Activated CD4-positive, alpha-beta memory T cell treated with anti-CD3 and anti-CD28 coated beads, Interleukin-2, amount 10 ng/mL, durations not matched to agents 7 days and 5 days (primary cell): ENCODE data around the gene PGA4. TPM values are rescaled to one million over a fixed set of nuclear protein-coding genes. Genes with fewer than 3 reads are reported as not detected.

Experiments
- CTCF ChIA-PET: fragments of 350-600 bp; sonication (Branson Sonifier 250); formaldehyde crosslinking; loops from one replicate; lab custom pipeline; 2021; ENCODE audit warnings: antibody characterized with exemption, inconsistent platforms; lab: Charles Lee
- POLR2A ChIA-PET: fragments of 350-600 bp; sonication (Branson Sonifier 250); formaldehyde crosslinking; loops from one replicate; lab custom pipeline; 2021; ENCODE audit warnings: antibody characterized with exemption; lab: Charles Lee
- DNase-seq: peaks from one replicate; pipeline ENCODE4 v3.0.0-alpha.2; 2020
- H3K27ac Mint-ChIP-seq: one replicate; pipeline ENCODE4 v1.8.0; 2021; ENCODE audit warnings: mild to moderate bottlenecking, mixed read lengths
- H3K27me3 Mint-ChIP-seq: one replicate; pipeline ENCODE4 v1.8.0; 2021; ENCODE audit warnings: mixed read lengths
- H3K36me3 Mint-ChIP-seq: one replicate; pipeline ENCODE4 v1.8.0; 2021; ENCODE audit warnings: low read depth, mixed read lengths
- H3K4me1 Mint-ChIP-seq: one replicate; pipeline ENCODE4 v1.8.0; 2021; ENCODE audit warnings: mixed read lengths
- H3K4me3 Mint-ChIP-seq: one replicate; pipeline ENCODE4 v1.8.0; 2021; ENCODE audit warnings: mild to moderate bottlenecking, mixed read lengths
- H3K9me3 Mint-ChIP-seq: one replicate; pipeline ENCODE4 v1.8.0; 2021; ENCODE audit warnings: mixed read lengths
- total RNA-seq, 2 experiments: library from RNA; stranded (reverse); gene quantifications; one replicate each; pipeline ENCODE4 v1.2.3, GENCODE V29; 2021

PGA4 gene
- total RNA-seq, 2 experiments from 2014 or later: not detected

DNA sequence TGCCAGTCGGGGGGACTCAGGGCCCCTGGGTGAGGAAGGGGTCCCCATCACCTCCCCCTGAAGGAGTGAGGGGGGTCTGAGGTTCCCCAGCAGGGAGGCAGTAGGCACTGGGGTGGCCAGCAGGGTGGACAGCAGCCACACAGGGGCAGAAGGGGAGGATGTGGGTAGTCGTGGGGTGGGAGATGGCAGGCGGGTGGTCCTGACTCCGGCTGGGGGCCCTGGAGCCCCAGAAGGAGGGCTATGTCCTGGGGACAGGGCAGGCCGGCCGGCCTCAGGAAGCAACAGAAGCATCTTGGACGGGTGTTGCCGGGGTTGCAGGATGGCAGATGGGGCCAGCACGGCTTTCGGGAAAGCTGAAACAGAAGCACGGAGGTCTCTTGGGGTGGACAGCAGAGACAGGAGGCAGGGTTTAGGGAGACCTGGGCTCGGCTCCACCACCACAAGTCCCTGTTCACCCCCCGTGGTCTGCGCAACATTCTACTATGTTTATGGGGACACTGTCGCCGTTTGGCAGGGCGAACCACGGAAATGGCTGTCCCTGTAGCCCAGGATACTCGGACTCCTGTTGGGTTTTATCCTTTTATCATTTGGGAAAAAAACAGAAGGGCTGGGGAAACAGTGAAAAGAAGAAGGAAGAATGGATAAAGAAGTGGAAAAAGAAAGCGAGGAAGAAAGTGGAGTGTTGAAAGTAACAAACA lies 58.9 kb downstream of the PGA4 start:
- no peak for DNase-seq
- peaks cover 2% of the 10 kb centered on the region for H3K4me1 Mint-ChIP-seq
- H3K27ac Mint-ChIP-seq: no peak overlapping the region
- POLR2A ChIA-PET: interaction anchor here (2.5 kb wide), 1 partner anchor 13 kb away, joined by 5 read pairs; no protein-coding TSS in a partner anchor
- H3K36me3 Mint-ChIP-seq: no peaks in the 10 kb centered on the region
- CTCF ChIA-PET: interaction anchor here (0.6 to 1.6 kb wide), 3 partner anchors 10 to 27 kb away, joined by 3 to 6 read pairs (median 4); no protein-coding TSS in a partner anchor
- H3K9me3 Mint-ChIP-seq: no peaks in the 10 kb centered on the region
- peaks cover 3% of the 10 kb centered on the region for H3K27me3 Mint-ChIP-seq
- no peak overlapping the region for H3K4me3 Mint-ChIP-seq

Other genes starting within 250 kb of the PGA4 start
- 100 to 1,000 TPM; 359 to 373 TPM for gene CD5, start 119.9 kb upstream of the PGA4 start, total RNA-seq
- gene VPS37C, start 60.9 kb upstream of the PGA4 start, total RNA-seq: 1 to 10 TPM; 6.1 to 7.5 TPM
- not detected for gene PGA3, start 18.8 kb upstream of the PGA4 start, total RNA-seq
- not detected for gene PGA5, start 18.8 kb downstream of the PGA4 start, total RNA-seq
- gene VWCE, start 73.0 kb downstream of the PGA4 start, total RNA-seq: 1 to 10 TPM in 1 of 2 experiments, under 1 TPM in 1; 0.98 to 1.7 TPM
- 100 to 1,000 TPM; 166 to 174 TPM for gene DDB1, start 110.8 kb downstream of the PGA4 start, total RNA-seq
- gene TKFC, start 110.9 kb downstream of the PGA4 start, total RNA-seq: 10 to 100 TPM; 49.6 to 51.5 TPM
- gene CYB561A3, start 139.5 kb downstream of the PGA4 start, total RNA-seq: 10 to 100 TPM; 36.0 to 38.6 TPM
- gene TMEM138, start 140.0 kb downstream of the PGA4 start, total RNA-seq: 10 to 100 TPM; 45.5 to 50.0 TPM
- 1 to 10 TPM; 7.6 to 9.3 TPM for gene TMEM216, start 170.2 kb downstream of the PGA4 start, total RNA-seq
- 10 to 100 TPM; 89.6 to 90.2 TPM for gene CPSF7, start 207.6 kb downstream of the PGA4 start, total RNA-seq
- 10 to 100 TPM; 47.3 to 47.5 TPM for gene SDHAF2, start 207.8 kb downstream of the PGA4 start, total RNA-seq